MM.1S (cell line): ENCODE results near the gene FMN1.

Source experiments
- CTCF ChIP-seq: fragments of 300-600 bp; sonication (generic); IDR thresholded peaks from 2 replicates; pipeline ENCODE4 v1.5.1; 2016; ENCODE audit warnings: antibody characterized with exemption, low read length, mixed read lengths
- EZH2 ChIP-seq: fragments of 300-600 bp; sonication (generic); optimal IDR thresholded peaks from 2 replicates; pipeline ENCODE3; 2017; ENCODE audit warnings: low read depth, mild to moderate bottlenecking, antibody characterized with exemption, low read length, mixed read lengths
- EZH2phosphoT487 ChIP-seq: fragments of 300-600 bp; sonication (generic); IDR thresholded peaks from 2 replicates; pipeline ENCODE4 v1.6.1; 2018; ENCODE audit warnings: antibody characterized with exemption, low read length

GRCh38 chr15:32826685-32827084, 367.8 kb downstream of the FMN1 start:
- TF ChIP-seq CTCF (no peak), EZH2 (no peak), EZH2phosphoT487 (no peak)
